ENCODE results near the gene SLC35F1.
"Not testable (repeated sequence)": the region's sequence is repeated elsewhere in the genome, so short reads cannot be mapped to it uniquely, and the experiment has no call there.

Gene SLC35F1

GRCh38 chr6:117906958-117907600, at the start of gene SLC35F1:
Gene SLC35F1, plus strand, starts transcription at chr6:117907264.
- peak; percentile 23 for DNase-seq

- DNase-seq = not testable (repeated sequence)
Measured at GRCh38 chr6:117858601-117859000, 48.5 kb upstream of the SLC35F1 start.

DNA sequence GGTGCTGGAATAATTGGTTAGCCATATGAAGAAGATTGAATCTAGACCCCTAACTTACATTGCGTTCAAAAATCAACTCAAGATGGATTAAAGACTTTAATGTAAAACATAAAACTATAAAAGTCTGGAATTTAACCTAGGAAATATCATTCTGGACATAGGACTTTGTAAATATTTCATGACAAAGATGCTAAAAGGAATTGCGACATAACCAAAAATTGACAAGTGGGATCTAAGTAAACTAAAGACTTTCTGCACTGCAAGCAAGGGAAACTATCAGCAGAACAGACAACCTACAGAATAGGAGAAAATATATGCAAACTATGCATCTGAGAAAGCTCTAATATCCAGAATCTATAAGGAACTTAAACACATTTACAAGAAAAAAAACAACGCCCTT, 45.5 kb upstream of the SLC35F1 start:
- DNase-seq = no peak

- DNase-seq = no peak
Measured at GRCh38 chr6:117866561-117866960, 40.5 kb upstream of the SLC35F1 start.

- DNase-seq = no peak
Measured at GRCh38 chr6:117870486-117871242, 36.4 kb upstream of the SLC35F1 start.

DNA sequence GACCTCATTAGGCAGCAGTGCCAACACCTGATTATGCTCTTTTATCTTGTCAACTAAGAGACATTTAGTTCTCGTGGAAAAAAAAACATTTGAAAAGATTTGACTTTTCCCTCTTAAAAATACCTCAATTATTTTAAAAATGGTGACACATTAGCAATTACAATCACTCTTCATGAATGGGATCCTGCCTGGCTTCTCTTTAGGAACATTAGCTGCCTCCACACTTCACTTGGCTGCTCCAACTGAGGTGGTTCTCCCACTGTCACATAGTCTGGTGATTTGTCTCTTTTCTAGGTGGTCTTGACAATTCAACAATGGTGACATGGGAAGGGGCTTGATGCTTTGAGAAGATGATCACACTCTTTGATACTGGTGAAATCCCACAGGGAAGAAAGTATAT, 26.2 kb upstream of the SLC35F1 start:
- DNase-seq = no peak

GRCh38 chr6:117890172-117890571, 16.9 kb upstream of the SLC35F1 start:
- DNase-seq = no peak

GRCh38 chr6:117906507-117906957, 532 bp upstream of the SLC35F1 start:
- no peak for DNase-seq

- DNase-seq = no peak
Measured at GRCh38 chr6:117907601-117908245, 659 bp downstream of the SLC35F1 start.

- no peak for DNase-seq
Measured at GRCh38 chr6:117908246-117909068, 1.4 kb downstream of the SLC35F1 start.

GRCh38 chr6:117909638-117910037, 2.6 kb downstream of the SLC35F1 start:
- DNase-seq = no peak

GRCh38 chr6:117910549-117910948, 3.5 kb downstream of the SLC35F1 start:
- DNase-seq = no peak

DNA sequence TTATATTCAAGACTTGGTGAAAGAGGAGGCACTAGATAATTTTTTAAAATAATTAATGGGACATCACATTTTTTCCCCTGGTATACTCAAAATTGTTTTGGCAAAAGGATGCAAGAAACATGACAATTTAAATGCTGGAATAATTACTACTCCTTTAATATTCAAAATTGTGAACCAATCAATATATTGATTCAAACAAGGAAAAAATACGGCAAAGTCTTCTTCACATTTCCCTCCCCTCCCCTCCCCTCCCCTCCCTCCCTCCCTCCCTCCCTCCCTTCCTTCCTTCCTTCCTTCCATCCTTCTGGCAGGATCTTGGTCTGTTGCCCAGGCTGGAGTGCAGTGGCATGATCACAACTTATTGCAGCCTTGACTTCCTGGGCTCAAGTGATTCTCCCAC, 4.1 kb downstream of the SLC35F1 start:
- no peak for DNase-seq

DNA sequence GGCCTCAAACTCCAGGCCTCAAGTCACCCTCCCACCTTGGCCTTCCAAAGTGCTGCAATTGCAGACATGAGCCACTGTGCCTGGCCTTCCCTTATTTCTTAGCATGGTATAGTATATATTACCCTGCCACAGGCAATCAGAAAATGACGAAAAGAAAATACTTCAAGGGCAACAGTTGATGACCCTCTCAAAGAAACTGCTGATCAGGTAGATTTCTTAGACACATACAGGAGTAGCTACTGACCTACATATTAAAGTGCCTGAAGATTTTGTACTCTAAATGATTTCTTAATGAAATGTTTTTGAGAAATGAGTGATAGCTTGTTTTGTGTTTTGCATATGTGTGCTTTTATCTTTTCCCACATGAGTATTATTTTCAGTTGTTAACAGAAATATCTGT, 4.6 kb downstream of the SLC35F1 start:
- DNase-seq = no peak

GRCh38 chr6:117915846-117916245, 8.8 kb downstream of the SLC35F1 start:
- DNase-seq = no peak

DNA sequence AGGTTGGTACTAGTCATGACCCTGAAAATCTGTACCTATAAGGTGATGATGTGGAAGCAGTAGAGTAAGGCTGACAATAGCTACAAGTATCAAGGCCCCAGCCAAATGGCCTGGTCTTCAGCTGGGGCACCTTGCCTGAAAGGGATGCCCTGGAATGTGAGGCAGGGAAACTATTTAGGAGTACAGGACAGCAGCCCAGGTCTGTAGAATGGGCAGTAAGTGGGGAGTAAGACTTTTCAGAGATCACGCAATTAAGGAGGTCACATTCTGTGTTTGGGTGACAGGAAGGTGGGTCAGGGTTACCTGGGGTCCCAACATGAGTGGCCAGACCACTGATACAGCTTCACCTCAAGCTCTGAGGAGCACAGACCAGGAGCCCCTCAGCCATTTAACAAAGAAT, 9.4 kb downstream of the SLC35F1 start:
- DNase-seq = no peak

DNA sequence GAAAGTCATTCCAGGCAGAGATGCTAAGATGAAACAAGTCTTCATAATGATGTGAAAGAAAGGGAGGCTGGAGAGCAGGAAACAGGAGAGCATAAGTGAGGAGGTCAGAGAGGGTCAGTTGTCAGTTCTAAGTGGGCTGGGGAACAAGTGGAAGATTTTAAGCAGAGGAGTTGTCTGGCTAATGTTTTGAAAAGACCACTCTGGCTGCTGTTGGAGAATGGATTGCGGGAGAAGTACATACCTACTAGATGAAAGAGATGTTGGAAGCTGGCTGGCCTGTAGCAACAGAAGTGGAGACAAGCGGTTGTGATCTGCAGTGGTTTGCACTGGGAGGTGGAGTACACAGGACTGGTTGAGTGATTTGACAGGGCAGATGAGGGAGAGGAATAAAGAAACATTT, 10.1 kb downstream of the SLC35F1 start:
- no peak for DNase-seq

- DNase-seq = no peak
Measured at GRCh38 chr6:117918454-117918853, 11.4 kb downstream of the SLC35F1 start.

DNA sequence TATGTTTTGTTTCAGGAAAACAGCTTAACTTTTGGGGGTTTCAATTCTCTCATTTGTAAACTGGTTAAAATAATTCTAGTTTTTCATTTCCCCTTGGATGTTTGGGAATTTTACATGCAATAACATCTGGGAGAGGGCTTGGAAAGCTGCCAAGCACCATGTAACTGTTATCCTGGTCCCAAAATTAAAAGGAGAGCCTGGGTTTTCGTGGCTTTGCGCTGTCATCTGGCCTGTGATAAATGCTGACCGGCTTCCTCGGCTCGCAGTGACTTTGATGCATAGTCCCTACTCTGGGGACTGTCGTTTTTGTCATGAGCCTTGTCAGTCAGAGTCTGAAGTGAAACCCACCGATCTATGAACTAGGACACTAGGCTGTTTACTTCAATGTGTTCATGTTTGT, 12.2 kb downstream of the SLC35F1 start:
- no peak for DNase-seq

- no peak for DNase-seq
Measured at GRCh38 chr6:117919775-117920729, 13.0 kb downstream of the SLC35F1 start.

DNA sequence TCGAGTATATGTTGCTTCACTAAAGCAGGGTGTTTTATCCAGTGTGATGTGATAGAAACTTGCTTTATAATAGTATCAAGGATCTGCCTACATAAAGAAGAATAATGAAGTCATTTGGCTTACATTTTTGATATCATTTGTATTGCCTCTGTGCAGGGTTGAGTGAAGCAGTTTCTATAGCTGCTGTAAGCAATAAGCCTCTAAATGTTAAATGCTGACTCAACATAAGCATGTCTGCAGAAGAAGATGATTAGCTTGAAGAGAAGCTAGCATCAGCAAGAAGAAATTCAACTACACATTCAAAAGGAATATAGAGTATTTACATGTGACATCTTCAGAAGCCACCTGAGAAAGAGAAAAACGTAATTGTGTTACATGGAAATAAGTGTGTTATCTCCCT, 17.6 kb downstream of the SLC35F1 start:
- no peak for DNase-seq

- no peak for DNase-seq
Measured at GRCh38 chr6:117927866-117928265, 20.8 kb downstream of the SLC35F1 start.
